ENCODE results near the gene CENPA. TPM values are rescaled to one million over a fixed set of nuclear protein-coding genes. Genes with fewer than 3 reads are reported as not detected.
"Not testable (repeated sequence)": the region's sequence is repeated elsewhere in the genome, so short reads cannot be mapped to it uniquely, and the experiment has no call there.

CENPA gene
- total RNA-seq, 1 donor from 2014 or later: 2.8 TPM

- DNase-seq (ENCODE audit: low read depth in 2 of 2): peak; percentile 23 to 28
These were observed 562 bp downstream of the CENPA start for GRCh38 chr2:26786207-26787028.

DNA sequence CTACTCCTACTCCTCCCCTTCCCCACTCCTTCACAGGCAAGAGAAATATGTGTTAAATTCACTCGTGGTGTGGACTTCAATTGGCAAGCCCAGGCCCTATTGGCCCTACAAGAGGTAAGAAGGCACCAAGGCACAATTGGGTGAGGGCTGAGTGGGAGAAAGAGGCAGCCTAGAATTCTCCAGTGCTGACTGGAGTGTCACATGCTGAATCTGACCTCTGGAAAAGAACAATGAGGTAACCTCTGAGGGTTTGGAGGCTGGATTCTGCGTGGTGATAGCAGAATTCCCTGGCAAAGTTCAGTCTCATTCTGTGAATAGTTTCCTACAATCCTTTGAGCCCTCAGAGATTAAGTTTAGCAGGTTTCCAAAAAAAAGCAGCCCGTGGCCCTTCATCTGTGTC lies 6.9 kb downstream of the CENPA start:
- DNase-seq (ENCODE audit: low read depth in 2 of 2): no peak

GRCh38 chr2:26793518-26793917 lies 7.7 kb downstream of the CENPA start:
- no peak for DNase-seq (ENCODE audit: low read depth in 2 of 2)

- not testable (repeated sequence) for DNase-seq (ENCODE audit: low read depth in 2 of 2)
These were observed 9.3 kb downstream of the CENPA start for GRCh38 chr2:26795135-26795534.

- DNase-seq (ENCODE audit: low read depth in 2 of 2): no peak
These were observed 15.5 kb downstream of the CENPA start for GRCh38 chr2:26801328-26801727.

DNA sequence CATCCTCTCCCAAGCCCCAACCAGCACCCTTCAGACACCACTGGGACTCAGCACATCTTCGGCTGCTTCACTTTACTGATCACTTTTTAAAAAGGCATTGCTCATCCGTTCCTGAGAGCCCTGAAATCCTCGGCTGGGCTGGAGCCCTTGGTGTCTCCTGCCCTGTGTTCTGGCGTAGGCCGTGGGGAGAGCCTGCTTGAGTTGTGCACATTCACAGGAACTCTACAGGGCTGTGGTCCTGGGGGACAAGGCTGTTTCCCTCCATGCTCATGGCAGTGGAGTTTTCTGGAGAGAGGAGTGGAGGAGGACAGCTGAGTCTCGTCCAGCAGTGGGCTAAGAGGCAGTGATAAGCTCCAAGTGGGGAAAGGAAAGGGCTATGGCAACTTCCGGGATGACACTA lies 15.9 kb downstream of the CENPA start:
- no peak for DNase-seq (ENCODE audit: low read depth in 2 of 2)

GRCh38 chr2:26805241-26805676 lies 19.4 kb downstream of the CENPA start:
- peak in 1 of 2 donors; percentile 40 for DNase-seq (ENCODE audit: low read depth in 2 of 2)

- no peak for DNase-seq (ENCODE audit: low read depth in 2 of 2)
These were observed 22.1 kb downstream of the CENPA start for GRCh38 chr2:26807788-26808460.

DNA sequence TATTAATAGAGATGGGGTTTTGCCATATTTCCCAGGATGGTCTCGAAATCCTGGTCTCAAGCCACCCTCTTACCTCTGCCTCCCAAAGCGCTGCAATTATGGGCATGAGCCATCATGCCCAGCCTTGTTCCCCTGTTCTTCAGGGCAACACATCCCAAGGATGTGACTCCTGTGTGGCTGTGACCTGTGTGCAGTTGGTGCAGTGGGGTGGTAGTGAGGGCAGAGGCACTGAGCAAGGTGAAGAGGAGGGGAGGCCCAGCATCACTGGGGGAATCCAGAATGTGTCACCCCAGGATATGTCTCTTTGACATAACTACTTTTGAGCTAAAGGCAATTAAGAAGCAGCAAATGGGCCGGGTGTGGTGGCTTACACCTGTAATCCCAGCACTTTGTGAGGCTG lies 23.4 kb downstream of the CENPA start:
- DNase-seq (ENCODE audit: low read depth in 2 of 2): no peak

DNA sequence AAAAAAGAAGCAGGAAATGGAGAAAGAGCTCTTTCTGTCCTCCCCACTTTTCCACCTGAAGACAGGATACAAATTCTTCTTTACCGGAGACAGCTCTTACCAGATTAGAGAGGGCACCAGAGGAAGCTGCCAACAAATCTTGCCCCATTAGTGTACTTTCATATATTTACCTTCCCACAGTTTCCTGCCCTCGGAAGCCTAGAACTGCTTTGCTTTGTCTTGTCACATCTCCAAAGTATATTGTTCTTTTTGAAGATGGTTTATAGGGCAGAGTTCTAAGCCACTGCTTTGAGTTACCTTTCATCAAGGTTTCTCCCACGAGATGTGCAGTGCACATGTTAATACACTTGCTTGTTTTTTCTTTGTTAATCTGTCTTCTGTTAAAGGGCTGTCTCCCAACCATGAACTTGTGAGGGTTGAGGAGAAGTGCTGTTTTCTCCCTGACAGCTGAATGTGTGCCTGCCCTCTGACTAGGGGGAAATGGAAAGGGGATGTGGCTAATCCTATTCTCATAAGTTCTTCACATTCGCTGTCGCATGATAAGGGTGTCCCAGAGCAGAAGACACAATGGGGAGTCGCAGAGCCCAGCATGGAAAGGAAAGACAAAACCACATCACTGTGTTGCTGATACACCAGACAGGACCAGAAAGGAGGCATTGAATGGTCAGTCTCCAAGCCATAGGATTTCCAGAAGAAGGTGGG lies 24.2 kb downstream of the CENPA start:
- DNase-seq (ENCODE audit: low read depth in 2 of 2): no peak

- DNase-seq (ENCODE audit: low read depth in 2 of 2): no peak
These were observed 25.4 kb downstream of the CENPA start for GRCh38 chr2:26811261-26811660.

GRCh38 chr2:26811791-26812694 lies 26.2 kb downstream of the CENPA start:
- no peak for DNase-seq (ENCODE audit: low read depth in 2 of 2)

DNA sequence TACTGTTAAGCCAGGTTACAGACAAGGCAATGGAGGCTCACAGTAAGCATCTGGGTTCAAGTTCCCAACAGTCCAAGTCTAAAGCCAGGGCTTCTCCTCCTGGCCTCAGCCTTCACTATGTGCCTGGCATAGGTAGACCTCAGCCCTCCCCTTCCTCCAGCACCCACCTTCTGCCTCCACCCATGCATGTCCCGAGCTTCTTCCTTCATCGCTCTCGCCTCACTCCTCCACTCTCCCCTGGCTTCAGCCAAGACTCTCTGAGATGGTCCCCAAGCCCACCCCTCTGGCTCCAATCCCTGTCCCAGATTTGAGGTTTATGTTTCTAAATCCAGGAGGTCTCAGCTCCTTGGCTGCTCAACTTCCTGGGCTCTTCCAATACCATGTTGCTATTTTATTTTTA lies 26.9 kb downstream of the CENPA start:
- DNase-seq (ENCODE audit: low read depth in 2 of 2): no peak

DNA sequence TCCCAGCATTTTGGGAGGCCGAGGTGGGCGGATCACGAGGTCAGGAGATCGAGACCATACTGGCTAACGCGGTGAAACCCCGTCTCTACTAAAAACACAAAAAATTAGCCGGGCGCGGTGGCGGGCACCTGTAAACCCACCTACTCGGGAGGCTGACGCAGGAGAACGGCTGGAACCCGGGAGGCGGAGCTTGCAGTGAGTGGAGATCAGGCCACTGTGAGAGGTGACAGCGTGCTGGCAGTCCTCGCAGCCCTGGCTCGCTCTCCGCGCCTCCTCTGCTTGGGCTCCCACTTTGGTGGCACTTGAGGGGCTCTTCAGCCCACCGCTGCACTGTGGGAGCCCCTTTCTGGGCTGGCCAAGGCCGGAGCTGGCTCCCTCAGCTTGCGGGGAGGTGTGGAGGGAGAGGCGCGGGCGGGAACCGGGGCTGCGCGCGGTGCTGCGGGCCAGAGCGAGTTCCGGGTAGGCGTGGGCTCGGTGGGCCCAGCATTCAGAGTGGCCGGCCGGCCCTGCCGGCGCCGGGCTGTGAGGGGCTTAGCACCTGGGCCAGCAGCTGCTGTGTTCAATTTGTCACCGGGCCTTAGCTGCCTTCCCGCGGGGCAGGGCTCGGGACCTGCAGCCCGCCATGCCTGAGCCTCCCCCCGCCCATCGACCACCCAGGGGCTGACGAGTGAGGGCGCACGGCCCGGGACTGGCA lies 28.4 kb downstream of the CENPA start:
- not testable (repeated sequence) for DNase-seq (ENCODE audit: low read depth in 2 of 2)

GRCh38 chr2:26816893-26817292 lies 31.0 kb downstream of the CENPA start:
- DNase-seq (ENCODE audit: low read depth in 2 of 2): no peak

GRCh38 chr2:26818255-26818654 lies 32.4 kb downstream of the CENPA start:
- no peak for DNase-seq (ENCODE audit: low read depth in 2 of 2)

DNA sequence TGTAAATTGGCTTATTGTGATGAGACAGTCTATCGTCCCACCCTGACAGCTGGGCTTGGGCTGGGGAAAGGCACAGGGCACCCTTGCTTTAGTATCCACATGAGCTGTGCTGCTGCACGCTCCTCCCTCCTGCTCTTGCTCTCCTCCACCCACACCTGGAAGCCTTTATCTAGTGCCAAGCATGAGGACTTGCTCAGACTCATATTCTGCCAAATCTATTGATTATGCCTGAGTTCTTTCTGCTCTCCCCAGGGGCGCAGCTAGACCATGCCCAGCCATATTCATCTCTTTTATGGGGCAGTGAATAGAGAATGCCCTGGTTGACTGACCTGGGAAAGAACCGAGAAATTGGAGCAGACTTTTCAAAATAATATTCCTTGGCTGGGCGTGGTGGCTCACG lies 33.1 kb downstream of the CENPA start:
- DNase-seq (ENCODE audit: low read depth in 2 of 2): no peak

DNA sequence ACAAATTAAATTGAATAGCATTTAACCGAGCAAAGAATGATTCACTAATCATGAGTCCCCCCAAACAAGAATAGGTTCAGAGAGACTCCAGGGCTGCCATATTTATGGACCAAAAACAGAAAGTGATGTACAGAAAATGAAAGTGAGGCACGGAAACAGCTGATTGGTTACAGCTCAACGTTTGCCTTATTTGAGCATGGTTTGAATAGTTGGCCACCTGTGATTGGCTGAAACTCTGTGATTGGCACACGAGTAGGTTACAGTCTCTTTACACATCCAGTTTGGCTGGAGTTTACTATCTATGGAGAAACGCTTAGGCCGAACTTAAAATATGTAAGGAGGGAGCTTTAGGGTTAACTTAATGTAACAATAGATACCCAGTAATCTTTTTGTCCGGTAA lies 35.1 kb downstream of the CENPA start:
- no peak for DNase-seq (ENCODE audit: low read depth in 2 of 2)

DNA sequence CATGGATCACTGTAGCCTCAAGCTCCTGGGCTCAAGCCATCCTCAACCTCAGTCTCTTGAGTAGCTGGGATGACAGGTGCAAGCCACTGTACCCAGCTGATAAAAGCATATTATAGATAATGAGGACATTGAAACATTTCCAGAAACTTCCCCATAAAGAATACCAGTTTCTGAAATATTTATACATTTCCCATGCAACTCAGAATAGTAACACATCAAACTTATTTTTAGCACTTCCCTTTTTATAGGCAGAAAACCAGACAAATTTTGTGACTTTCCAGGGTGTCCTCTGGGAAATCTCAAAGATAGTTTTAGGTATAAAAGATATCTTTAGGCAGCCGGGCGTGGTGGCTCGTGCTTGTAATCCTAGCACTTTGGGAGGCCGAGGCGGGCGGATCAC lies 37.0 kb downstream of the CENPA start:
- no peak for DNase-seq (ENCODE audit: low read depth in 2 of 2)

DNA sequence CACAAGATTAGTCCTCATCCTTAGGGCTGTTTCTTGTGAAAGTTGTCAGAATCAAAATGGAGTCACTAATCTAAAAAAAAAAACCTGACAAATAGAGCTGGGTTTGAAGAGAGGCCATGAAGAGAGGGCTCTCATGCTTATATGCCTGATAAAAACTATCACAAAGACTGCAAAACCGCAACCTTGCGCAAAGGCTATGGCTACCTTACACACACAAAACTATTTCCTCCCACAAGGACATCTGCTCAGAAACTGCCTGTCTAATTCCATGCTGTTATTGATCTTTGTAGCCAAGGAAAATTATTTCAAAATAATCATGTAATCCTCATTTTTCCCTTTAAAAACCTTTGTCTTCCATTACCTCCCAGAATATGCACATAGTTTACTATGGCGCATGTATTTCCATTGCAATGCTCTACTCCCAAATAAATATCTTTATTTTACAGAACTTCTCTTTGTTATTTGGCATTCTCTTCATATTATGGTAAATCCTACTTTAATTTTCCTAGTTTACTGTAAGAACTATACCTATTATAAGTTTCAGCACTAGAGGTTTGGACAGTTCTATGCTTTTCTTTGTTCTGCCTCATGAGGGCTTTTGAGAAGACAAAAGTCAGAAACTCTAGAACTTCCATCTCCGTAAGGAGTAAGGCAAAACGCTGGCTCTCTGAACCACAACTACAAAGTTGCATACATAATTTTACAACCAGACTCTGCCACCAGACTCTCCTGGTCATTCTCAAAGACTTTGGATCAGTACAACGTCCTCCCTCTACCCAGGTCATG lies 52.5 kb downstream of the CENPA start:
- DNase-seq (ENCODE audit: low read depth in 2 of 2): peak; percentile 18 to 35
